Activated naive CD4-positive, alpha-beta T cell treated with anti-CD3 and anti-CD28 coated beads for 36 hours (primary cell): ENCODE results near the gene BTBD9. TPM values are rescaled to one million over a fixed set of nuclear protein-coding genes. Genes with fewer than 3 reads are reported as not detected.

Source experiments
- CTCF ChIA-PET: fragments of 350-600 bp; sonication (Branson Sonifier 250); formaldehyde crosslinking; loops from one replicate; lab custom pipeline; 2021; ENCODE audit warnings: antibody characterized with exemption; lab: Charles Lee
- DNase-seq: peaks from one replicate; pipeline ENCODE4 v3.0.0-alpha.2; 2020
- H3K27ac Mint-ChIP-seq: one replicate; pipeline ENCODE4 v1.8.0; 2021; ENCODE audit warnings: mild to moderate bottlenecking, mixed read lengths
- H3K27me3 Mint-ChIP-seq: one replicate; pipeline ENCODE4 v1.8.0; 2021; ENCODE audit warnings: low read depth, mixed read lengths
- H3K36me3 Mint-ChIP-seq: one replicate; pipeline ENCODE4 v1.8.0; 2021; ENCODE audit warnings: low read depth, mixed read lengths
- H3K4me1 Mint-ChIP-seq: one replicate; pipeline ENCODE4 v1.8.0; 2021; ENCODE audit warnings: low read depth, mixed read lengths
- H3K4me3 Mint-ChIP-seq: one replicate; pipeline ENCODE4 v1.8.0; 2021; ENCODE audit warnings: mild to moderate bottlenecking, moderate library complexity, mixed read lengths
- H3K9me3 Mint-ChIP-seq: one replicate; pipeline ENCODE4 v1.8.0; 2021; ENCODE audit warnings: mixed read lengths
- intact Hi-C: fragments of 100-400 bp; cut with micrococcal nuclease; formaldehyde crosslinking; loops from one replicate; pipeline ENCODE4 v1.15.1; 2023
- total RNA-seq, 2 experiments: library from RNA; stranded (reverse); gene quantifications; one replicate each; pipeline ENCODE4 v1.2.3, GENCODE V29; 2021

The BTBD9 gene
- total RNA-seq, 2 experiments from 2014 or later, result 9.5 to 11.1 TPM

DNA sequence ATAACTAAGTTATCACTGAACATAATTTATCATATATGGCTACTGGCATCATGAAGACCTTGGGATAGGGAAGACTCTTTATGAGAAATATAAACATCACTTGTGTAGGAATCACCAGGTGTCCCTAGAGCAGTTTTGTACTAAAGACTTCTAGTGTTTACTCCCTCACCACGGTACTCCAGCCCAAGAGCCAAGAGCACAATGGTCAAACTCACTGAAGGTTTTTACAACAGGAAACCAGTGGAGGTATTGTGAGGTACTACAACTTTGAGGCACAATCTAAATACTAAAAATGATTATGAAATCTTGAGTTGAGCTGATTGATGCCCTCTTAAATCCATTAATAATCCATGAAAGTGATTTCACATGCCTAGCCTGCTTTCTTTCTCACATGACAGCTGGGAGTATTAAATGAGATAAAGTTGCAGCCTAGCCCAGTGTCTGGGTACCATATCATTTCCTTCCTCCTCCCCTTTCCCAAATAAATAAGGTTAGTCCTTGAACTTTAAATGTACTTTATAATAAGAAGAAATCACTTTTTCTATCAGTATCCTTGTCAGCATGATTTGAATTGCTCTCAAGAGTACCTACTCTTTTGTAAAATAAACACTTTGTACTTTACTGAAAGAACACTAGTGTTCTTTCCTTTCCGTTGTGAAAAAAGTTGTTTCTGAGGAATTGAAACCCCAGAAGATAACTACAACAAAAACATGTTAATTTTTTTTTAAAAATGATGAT, 36.7 kb upstream of the BTBD9 start:
- Mint-ChIP-seq H3K27ac (peak overlapping the region; percentile 65), H3K36me3 (peaks cover 49% of the 10 kb centered on the region), H3K9me3 (peaks cover 9% of the 10 kb centered on the region), H3K4me3 (no peak overlapping the region), H3K27me3 (no peaks in the 10 kb centered on the region), H3K4me1 (peaks cover 56% of the 10 kb centered on the region)
- no peak for DNase-seq
- CTCF ChIA-PET, result no interaction called here
- intact Hi-C loops, result loop anchor here (10.0 kb wide), 2 partner anchors 822 to 1162 kb away; no protein-coding TSS in a partner anchor

DNA sequence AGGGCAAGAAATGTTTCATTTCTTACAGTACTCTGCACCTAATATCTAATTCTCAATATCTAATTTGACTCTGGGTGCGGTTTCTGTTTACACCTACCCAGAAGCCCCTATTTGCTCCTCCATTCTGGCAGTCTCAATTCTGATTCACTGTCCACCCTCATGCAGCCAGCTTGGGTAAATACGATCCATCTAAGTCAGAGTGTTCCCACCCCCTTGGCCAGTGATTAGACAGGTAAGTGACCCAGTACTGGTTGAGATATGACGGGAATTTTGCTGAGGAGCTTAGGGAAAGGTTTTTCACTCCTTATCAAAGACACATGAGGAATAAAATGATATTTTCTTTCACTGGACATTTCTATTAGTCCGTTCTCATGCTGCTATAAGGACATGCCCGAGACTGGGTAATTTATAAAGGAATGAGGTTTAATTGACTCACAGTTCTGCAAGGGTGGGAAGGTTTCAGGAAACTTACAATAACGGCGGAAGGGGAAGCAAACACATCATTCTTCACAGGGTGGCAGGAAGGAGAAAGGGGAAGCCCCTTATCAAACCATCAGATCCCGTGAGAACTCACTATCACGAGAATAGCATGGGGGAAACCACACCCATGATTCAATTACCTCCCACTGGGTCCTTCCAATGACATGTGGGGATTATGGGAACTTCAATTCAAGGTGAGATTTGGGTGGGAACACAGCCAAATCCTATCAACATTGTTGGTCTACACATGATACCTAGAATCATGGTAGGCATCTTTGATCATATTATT, 33.9 kb upstream of the BTBD9 start:
- H3K4me3 Mint-ChIP-seq, result no peak overlapping the region

DNA sequence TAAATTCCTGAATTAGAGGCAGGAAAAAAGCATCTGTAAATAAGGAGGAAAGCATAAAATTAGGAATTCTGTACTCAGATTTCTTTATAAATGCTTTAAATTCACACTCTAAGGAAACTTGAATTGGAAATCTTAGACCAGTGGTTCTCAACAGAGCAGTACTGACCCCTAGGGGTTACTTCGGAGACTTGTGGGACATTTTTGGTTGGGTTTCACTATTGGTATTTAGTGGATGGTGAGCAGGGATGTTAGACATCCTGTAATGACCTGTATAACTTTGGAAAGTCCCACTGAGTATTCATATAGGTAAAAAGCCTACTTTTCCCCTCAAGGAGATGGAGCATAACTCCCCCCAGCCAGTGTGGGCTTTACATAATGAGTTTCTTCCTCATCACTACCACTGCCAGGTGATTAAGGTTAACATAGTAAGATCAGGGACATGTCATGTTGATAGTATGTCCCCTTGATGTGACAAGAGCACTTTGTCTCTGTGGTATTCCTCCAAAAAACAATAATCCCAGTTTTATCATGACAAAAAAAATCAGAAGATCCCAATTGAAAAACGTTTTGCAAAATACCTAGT, 32.2 kb upstream of the BTBD9 start:
- peak; percentile 56 for DNase-seq
- Mint-ChIP-seq H3K9me3 (peaks cover 9% of the 10 kb centered on the region), H3K27me3 (no peaks in the 10 kb centered on the region), H3K36me3 (peaks cover 31% of the 10 kb centered on the region), H3K4me1 (peaks cover 45% of the 10 kb centered on the region), H3K4me3 (no peak overlapping the region), H3K27ac (peak overlapping the region; percentile 66)
- intact Hi-C loops, result loop anchor here (1.0 to 10.0 kb wide), 14 partner anchors 31 to 1157 kb away; partner anchors contain the start of genes BTBD9, DNAH8, GLO1 and ZFAND3
- CTCF ChIA-PET, result interaction anchor here (0.6 kb wide), 1 partner anchor 14 kb away, joined by 3 read pairs; no protein-coding TSS in a partner anchor

More for the DNA sequence above, 33.9 kb upstream of the BTBD9 start:
- CTCF ChIA-PET, result no interaction called here
- H3K4me1 Mint-ChIP-seq, result peaks cover 56% of the 10 kb centered on the region
- peak overlapping the region; percentile 90 for H3K27ac Mint-ChIP-seq
- peaks cover 41% of the 10 kb centered on the region for H3K36me3 Mint-ChIP-seq
- intact Hi-C loops, result loop anchor here (2.0 to 10.0 kb wide), 9 partner anchors 41 to 1159 kb away; partner anchors contain the start of genes DNAH8 and ZFAND3
- DNase-seq, result peak; percentile 70
- peaks cover 9% of the 10 kb centered on the region for H3K9me3 Mint-ChIP-seq
- no peaks in the 10 kb centered on the region for H3K27me3 Mint-ChIP-seq

DNA sequence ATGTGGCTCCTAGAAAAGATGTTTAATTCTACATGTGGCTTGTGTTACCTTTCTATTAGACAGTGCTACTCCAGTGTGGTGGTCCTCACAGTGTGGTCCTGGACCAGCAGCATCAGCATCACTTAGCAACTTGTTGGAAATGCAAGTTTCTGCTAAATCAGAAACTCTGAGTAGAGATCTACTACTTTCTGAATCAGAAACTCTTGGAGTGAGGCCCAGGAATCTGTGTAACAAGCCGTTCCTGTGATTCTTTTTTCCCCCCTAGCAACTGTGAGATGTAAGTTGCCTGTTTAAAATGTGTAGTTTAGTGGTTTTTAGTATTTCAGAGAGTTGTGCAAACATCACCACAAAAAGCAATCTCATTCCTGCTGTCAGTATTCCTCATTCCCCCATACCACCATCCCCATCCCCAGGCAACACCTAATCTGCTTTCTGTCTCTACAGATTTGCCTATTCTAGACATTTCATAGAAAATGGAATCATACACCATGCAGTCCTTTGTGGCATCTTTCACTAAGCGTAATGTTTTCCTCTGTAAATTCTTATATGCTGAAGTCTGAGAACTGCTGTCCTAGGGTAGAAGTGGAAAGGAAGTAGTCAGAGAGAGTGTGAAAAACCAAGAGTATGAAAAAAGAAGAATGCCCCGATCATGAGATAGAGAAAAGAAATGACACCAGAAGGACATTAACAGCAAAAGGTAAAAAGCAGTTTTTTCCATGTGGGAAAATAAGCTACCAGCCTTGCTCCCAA, 18.9 kb upstream of the BTBD9 start:
- no peaks in the 10 kb centered on the region for H3K27me3 Mint-ChIP-seq
- H3K9me3 Mint-ChIP-seq, result no peaks in the 10 kb centered on the region
- H3K4me3 Mint-ChIP-seq, result no peak overlapping the region
- DNase-seq, result no peak
- H3K36me3 Mint-ChIP-seq, result no peaks in the 10 kb centered on the region
- no peak overlapping the region for H3K27ac Mint-ChIP-seq
- H3K4me1 Mint-ChIP-seq, result peaks cover 4% of the 10 kb centered on the region
- CTCF ChIA-PET, result no interaction called here
- intact Hi-C loops, result no loop called here

DNA sequence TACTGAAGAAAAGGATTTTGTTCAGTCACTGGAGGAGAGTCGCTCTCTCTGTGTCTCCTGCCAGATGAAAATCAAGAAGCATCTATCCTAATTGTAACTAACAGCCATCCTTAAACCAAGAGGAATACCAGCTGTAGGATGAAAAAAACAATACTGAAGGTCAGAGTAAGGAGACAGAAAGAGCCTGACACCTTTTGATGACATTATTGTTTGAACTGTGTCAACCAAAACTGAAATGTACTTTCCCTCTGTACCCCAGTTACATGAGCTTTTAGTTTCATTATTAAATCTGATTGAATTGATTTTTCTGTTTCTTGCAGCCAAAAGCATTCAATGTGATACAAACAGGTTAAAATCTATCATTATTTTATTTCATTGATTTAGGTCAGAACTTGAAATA, 17.2 kb upstream of the BTBD9 start:
- Mint-ChIP-seq H3K4me1 (peaks cover 4% of the 10 kb centered on the region), H3K4me3 (no peak overlapping the region), H3K36me3 (no peaks in the 10 kb centered on the region), H3K27ac (no peak overlapping the region), H3K9me3 (no peaks in the 10 kb centered on the region), H3K27me3 (no peaks in the 10 kb centered on the region)
- CTCF ChIA-PET, result no interaction called here
- intact Hi-C loops, result no loop called here
- DNase-seq, result no peak

DNA sequence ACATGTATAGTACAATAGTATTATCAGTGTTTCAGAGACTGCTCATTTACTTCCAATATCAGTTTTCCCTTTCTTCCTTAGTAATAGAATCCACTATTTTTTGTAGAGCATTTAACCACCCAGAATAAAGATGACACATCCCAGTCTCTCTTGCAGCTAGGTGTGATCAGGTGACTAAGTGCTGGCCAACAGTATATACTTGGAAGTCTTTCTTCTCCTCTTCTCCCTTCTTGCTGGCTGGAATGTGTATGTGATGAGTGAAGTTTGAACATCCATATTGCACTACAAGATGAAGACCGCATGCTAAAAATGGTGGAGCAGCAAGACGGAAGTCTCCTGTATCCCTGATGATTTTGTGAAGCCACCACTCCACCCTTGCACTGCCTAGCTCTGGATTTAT, 14.5 kb upstream of the BTBD9 start:
- H3K4me3 Mint-ChIP-seq, result no peak overlapping the region
- no peak for DNase-seq
- peaks cover 4% of the 10 kb centered on the region for H3K4me1 Mint-ChIP-seq
- no peak overlapping the region for H3K27ac Mint-ChIP-seq
- intact Hi-C loops, result no loop called here
- peaks cover 5% of the 10 kb centered on the region for H3K9me3 Mint-ChIP-seq
- H3K27me3 Mint-ChIP-seq, result no peaks in the 10 kb centered on the region
- H3K36me3 Mint-ChIP-seq, result peaks cover 5% of the 10 kb centered on the region
- CTCF ChIA-PET, result no interaction called here

DNA sequence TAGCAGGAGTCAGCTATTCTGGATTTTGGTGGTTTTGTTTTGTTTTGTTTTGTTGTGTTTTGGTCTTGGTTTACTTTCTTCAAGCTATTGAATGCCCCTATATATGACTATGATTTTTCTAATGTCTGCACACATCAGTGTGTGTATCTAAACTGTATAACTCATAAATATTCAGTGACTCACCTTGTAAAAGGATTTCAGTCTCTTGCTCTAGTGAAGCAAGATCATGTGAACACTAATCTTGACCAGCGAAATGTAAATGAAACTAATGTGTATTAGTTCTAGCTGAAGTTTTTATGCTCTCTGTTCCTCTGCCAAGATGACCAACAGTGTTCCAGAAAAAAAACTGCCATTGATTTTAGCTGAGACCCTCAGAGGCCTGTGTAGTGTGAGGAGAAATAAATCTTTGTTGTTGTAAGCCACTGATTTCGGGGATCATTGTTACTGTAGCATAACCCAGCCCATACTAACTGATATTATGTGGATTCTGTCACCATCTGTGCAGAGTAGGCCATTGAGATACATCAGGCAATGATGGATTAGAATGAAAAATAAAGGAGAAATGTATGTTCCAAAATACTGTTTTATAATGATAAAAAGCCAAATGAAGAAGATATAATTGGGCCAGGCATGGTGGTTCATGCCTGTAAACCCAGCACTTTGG, 11.5 kb upstream of the BTBD9 start:
- Mint-ChIP-seq H3K4me1 (no peaks in the 10 kb centered on the region), H3K36me3 (peaks cover 5% of the 10 kb centered on the region), H3K27ac (no peak overlapping the region), H3K4me3 (no peak overlapping the region), H3K9me3 (peaks cover 5% of the 10 kb centered on the region), H3K27me3 (no peaks in the 10 kb centered on the region)
- CTCF ChIA-PET, result interaction anchor here (0.6 kb wide), 1 partner anchor 456 kb away, joined by 3 read pairs; no protein-coding TSS in a partner anchor
- intact Hi-C loops, result no loop called here
- no peak for DNase-seq

DNA sequence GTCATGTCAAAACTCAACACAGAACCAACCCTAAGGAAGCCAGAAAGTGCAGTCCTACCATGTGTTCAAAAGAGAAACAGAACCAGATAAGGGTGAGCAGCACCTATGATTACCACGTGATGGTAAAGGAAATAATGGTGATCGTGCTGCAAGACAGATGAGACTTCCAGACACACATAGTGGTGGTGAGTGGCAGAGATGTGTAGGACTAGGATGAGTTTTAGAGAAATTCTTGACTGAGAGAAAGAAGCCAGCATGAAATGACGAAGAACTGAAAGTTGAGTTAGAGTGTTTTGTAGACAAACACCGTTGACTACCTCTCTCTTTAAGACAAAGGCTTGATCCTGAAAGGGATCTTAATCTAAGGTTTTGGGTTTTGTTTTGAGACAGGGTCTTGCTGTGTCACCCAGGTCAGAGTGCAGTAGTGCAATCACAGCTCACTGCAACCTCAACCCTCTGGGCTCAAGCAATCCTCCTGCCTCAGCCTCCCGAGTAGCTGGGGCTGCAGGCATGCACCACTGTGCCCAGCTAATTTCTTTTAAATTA, 10.6 kb upstream of the BTBD9 start:
- peaks cover 5% of the 10 kb centered on the region for H3K36me3 Mint-ChIP-seq
- H3K4me1 Mint-ChIP-seq, result no peaks in the 10 kb centered on the region
- intact Hi-C loops, result no loop called here
- H3K27me3 Mint-ChIP-seq, result no peaks in the 10 kb centered on the region
- DNase-seq, result no peak
- peaks cover 5% of the 10 kb centered on the region for H3K9me3 Mint-ChIP-seq
- no peak overlapping the region for H3K4me3 Mint-ChIP-seq
- CTCF ChIA-PET, result no interaction called here
- H3K27ac Mint-ChIP-seq, result no peak overlapping the region

DNA sequence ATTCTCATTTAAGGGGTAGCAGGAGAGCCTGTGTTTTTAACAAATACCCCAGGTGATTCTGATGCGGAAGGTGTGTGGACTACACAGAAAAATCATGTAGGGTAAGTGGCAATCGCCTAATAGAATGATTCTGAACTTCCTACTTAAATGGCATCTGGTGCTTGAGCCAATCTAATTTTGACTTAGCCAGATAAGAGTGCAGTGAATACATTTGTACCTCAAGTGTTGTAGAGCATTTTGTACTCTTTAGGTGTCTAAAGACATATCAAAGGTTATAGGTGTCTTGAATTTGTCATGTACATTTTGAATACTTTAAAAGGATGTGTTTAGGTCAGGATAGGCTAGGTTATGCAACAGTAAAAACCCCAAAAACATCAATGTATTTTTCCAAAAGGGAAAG, 10.0 kb upstream of the BTBD9 start:
- CTCF ChIA-PET, result no interaction called here
- no peak for DNase-seq
- Mint-ChIP-seq H3K27ac (no peak overlapping the region), H3K27me3 (no peaks in the 10 kb centered on the region), H3K9me3 (peaks cover 5% of the 10 kb centered on the region), H3K4me3 (no peak overlapping the region), H3K36me3 (peaks cover 5% of the 10 kb centered on the region), H3K4me1 (no peaks in the 10 kb centered on the region)
- intact Hi-C loops, result no loop called here

DNA sequence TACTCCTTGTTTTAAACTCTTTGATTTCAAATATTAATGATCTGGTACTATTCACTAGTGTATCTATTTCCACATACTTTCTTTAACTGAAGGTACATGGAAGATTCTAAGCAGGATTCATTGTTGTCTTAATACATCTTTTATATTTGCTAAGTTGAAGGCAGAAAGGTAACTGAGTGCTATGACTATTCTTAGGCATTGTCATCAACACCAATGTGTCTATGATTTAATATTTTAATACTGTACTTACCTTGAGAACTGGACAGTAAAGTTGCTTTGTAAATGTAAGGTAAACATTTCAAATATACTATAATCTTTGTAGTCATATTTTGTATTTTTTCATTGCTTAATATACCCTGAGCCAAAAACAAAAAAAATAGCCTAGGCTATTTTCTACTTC, 8.9 kb upstream of the BTBD9 start:
- CTCF ChIA-PET, result no interaction called here
- intact Hi-C loops, result no loop called here
- Mint-ChIP-seq H3K9me3 (peaks cover 5% of the 10 kb centered on the region), H3K27ac (no peak overlapping the region), H3K4me3 (no peak overlapping the region), H3K27me3 (no peaks in the 10 kb centered on the region), H3K36me3 (peaks cover 5% of the 10 kb centered on the region), H3K4me1 (no peaks in the 10 kb centered on the region)
- no peak for DNase-seq

DNA sequence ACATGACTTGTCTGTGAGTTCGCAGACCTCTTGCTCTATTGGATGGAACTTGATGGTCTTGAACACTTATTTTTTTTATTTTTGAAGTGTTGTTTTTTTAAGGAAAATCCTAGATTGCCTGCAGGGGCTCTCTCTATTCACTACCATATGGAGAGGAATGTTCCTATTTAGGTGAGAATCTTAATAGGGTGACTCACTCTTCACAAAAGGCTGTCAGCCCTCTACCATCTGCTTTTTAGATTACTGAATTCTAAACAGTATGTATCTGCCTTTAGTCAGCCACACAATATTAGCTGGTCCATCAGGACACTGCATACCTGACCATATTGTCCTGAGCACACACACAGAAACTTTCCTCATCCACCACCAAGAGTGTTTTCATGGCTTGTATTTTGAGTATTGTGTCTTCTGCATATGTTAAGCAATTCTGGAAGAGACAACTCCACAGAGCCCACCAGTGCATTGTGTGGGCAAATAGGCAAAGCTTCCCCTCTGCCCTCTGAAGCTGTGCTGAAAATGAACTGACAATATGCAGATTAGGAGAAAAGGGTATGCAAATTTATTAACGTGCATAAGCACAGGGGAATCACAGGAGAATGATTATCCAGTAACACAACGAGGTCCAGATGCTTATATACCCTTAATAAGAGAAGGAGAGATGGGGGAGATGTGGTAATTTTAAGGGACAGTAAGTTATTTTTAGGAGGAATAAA, 6.6 kb upstream of the BTBD9 start:
- intact Hi-C loops, result no loop called here
- no peaks in the 10 kb centered on the region for H3K27me3 Mint-ChIP-seq

More for the DNA sequence above, 6.6 kb upstream of the BTBD9 start:
- CTCF ChIA-PET, result no interaction called here
- Mint-ChIP-seq H3K36me3 (peaks cover 3% of the 10 kb centered on the region), H3K4me1 (peaks cover 6% of the 10 kb centered on the region), H3K27ac (no peak overlapping the region), H3K9me3 (peaks cover 3% of the 10 kb centered on the region), H3K4me3 (no peak overlapping the region)
- no peak for DNase-seq
